AG09309 (cell line): Measurements from ENCODE around the gene MALAT1.

Experiments used
- DNase-seq: peaks from one replicate; pipeline ENCODE4 v3.0.0-alpha.2; 2010; ENCODE audit warnings: low read depth
- H3K4me3 ChIP-seq: 2 replicates; pipeline ENCODE4 v1.5.1; 2011; ENCODE audit warnings: mild to moderate bottlenecking, low read depth, low read length, moderate library complexity; ENCODE audit not compliant: control insufficient read depth
- TF ChIP-seq, protein P1 (sequence below): IDR thresholded peaks from 2 replicates; pipeline ENCODE4 v1.5.1; 2011; ENCODE audit warnings: mild to moderate bottlenecking, low read depth, low read length, inconsistent platforms; ENCODE audit not compliant: insufficient read depth, control insufficient read depth; ENCODE audit errors: missing control alignments

Gene MALAT1

GRCh38 chr11:65496304-65497140 lies 2.3 kb upstream of the MALAT1 start:
- peak overlapping the region; percentile 13 for H3K4me3 ChIP-seq
- DNase-seq = no peak
- TF ChIP-seq, protein P1, sequence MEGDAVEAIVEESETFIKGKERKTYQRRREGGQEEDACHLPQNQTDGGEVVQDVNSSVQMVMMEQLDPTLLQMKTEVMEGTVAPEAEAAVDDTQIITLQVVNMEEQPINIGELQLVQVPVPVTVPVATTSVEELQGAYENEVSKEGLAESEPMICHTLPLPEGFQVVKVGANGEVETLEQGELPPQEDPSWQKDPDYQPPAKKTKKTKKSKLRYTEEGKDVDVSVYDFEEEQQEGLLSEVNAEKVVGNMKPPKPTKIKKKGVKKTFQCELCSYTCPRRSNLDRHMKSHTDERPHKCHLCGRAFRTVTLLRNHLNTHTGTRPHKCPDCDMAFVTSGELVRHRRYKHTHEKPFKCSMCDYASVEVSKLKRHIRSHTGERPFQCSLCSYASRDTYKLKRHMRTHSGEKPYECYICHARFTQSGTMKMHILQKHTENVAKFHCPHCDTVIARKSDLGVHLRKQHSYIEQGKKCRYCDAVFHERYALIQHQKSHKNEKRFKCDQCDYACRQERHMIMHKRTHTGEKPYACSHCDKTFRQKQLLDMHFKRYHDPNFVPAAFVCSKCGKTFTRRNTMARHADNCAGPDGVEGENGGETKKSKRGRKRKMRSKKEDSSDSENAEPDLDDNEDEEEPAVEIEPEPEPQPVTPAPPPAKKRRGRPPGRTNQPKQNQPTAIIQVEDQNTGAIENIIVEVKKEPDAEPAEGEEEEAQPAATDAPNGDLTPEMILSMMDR = no peak

GRCh38 chr11:65497141-65498041 lies 1.5 kb upstream of the MALAT1 start:
- TF ChIP-seq, protein P1 = peak; percentile 3
- DNase-seq = peak; percentile 93
- H3K4me3 ChIP-seq = peak overlapping the region; percentile 56

DNA sequence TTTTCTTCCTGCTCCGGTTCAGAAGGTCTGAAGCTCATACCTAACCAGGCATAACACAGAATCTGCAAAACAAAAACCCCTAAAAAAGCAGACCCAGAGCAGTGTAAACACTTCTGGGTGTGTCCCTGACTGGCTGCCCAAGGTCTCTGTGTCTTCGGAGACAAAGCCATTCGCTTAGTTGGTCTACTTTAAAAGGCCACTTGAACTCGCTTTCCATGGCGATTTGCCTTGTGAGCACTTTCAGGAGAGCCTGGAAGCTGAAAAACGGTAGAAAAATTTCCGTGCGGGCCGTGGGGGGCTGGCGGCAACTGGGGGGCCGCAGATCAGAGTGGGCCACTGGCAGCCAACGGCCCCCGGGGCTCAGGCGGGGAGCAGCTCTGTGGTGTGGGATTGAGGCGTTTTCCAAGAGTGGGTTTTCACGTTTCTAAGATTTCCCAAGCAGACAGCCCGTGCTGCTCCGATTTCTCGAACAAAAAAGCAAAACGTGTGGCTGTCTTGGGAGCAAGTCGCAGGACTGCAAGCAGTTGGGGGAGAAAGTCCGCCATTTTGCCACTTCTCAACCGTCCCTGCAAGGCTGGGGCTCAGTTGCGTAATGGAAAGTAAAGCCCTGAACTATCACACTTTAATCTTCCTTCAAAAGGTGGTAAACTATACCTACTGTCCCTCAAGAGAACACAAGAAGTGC lies 661 bp upstream of the MALAT1 start:
- no peak for DNase-seq
- peak overlapping the region; percentile 56 for H3K4me3 ChIP-seq
- TF ChIP-seq, protein P1 = no peak

GRCh38 chr11:65498727-65498976 lies 193 bp upstream of the MALAT1 start:
- TF ChIP-seq, protein P1 = no peak
- no peak for DNase-seq
- peak overlapping the region; percentile 74 for H3K4me3 ChIP-seq

DNA sequence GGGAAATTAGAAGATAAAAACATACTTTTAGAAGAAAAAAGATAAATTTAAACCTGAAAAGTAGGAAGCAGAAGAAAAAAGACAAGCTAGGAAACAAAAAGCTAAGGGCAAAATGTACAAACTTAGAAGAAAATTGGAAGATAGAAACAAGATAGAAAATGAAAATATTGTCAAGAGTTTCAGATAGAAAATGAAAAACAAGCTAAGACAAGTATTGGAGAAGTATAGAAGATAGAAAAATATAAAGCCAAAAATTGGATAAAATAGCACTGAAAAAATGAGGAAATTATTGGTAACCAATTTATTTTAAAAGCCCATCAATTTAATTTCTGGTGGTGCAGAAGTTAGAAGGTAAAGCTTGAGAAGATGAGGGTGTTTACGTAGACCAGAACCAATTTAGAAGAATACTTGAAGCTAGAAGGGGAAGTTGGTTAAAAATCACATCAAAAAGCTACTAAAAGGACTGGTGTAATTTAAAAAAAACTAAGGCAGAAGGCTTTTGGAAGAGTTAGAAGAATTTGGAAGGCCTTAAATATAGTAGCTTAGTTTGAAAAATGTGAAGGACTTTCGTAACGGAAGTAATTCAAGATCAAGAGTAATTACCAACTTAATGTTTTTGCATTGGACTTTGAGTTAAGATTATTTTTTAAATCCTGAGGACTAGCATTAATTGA lies 1.0 kb downstream of the MALAT1 start:
- DNase-seq = no peak
- H3K4me3 ChIP-seq = peak overlapping the region; percentile 74
- TF ChIP-seq, protein P1 = no peak
